HG03108 (cell line): Measurements from ENCODE around the gene FAM9C.
"Not testable (repeated sequence)": the region's sequence is repeated elsewhere in the genome, so short reads cannot be mapped to it uniquely, and the experiment has no call there.

Source experiments
- ATAC-seq: cut with Tn5 transposase; IDR thresholded peaks from one replicate; pipeline ENCODE4 v1.9.1; 2021; ENCODE audit warnings: moderate library complexity; ENCODE audit not compliant: unreplicated experiment

Gene FAM9C

GRCh38 chrX:13044441-13044840 lies at the start of gene FAM9C:
Gene FAM9C, minus strand, starts transcription at chrX:13044620. Its CDS starts 831 bp downstream, at chrX:13043789.
- ATAC-seq, result no peak

- ATAC-seq, result no peak
Observed at GRCh38 chrX:13093529-13094140, 49.2 kb upstream of the FAM9C start.

GRCh38 chrX:13092455-13092941 lies 48.1 kb upstream of the FAM9C start:
- peak; percentile 60 for ATAC-seq

GRCh38 chrX:13091111-13091765 lies 46.8 kb upstream of the FAM9C start:
- no peak for ATAC-seq

- no peak for ATAC-seq
Observed at GRCh38 chrX:13090339-13091110, 46.1 kb upstream of the FAM9C start.

- ATAC-seq, result no peak
Observed at GRCh38 chrX:13090027-13090338, 45.6 kb upstream of the FAM9C start.

- ATAC-seq, result no peak
Observed at GRCh38 chrX:13088156-13088487, 43.7 kb upstream of the FAM9C start.

- peak; percentile 53 for ATAC-seq
Observed at GRCh38 chrX:13087322-13088155, 43.1 kb upstream of the FAM9C start.

GRCh38 chrX:13086793-13087321 lies 42.4 kb upstream of the FAM9C start:
- ATAC-seq, result not testable (repeated sequence)

- no peak for ATAC-seq
Observed at GRCh38 chrX:13086076-13086475, 41.7 kb upstream of the FAM9C start.

GRCh38 chrX:13085526-13085925 lies 41.1 kb upstream of the FAM9C start:
- ATAC-seq, result no peak

- no peak for ATAC-seq
Observed at GRCh38 chrX:13084611-13085010, 40.2 kb upstream of the FAM9C start.

- ATAC-seq, result not testable (repeated sequence)
Observed at GRCh38 chrX:13083755-13084326, 39.4 kb upstream of the FAM9C start.

- ATAC-seq, result no peak
Observed at GRCh38 chrX:13082206-13083065, 38.0 kb upstream of the FAM9C start.

GRCh38 chrX:13081395-13082205 lies 37.2 kb upstream of the FAM9C start:
- ATAC-seq, result peak; percentile 45

- ATAC-seq, result no peak
Observed at GRCh38 chrX:13080128-13080795, 35.8 kb upstream of the FAM9C start.

- ATAC-seq, result no peak
Observed at GRCh38 chrX:13078739-13079444, 34.5 kb upstream of the FAM9C start.

GRCh38 chrX:13077168-13077567 lies 32.7 kb upstream of the FAM9C start:
- ATAC-seq, result no peak
